Upper lobe of left lung (tissue), 6 donors: Measurements from ENCODE around the gene CHSY3. TPM values are rescaled to one million over a fixed set of nuclear protein-coding genes. Genes with fewer than 3 reads are reported as not detected.
A peak's percentile ranks its signal among the peaks of the same experiment; 100 is the strongest.

Experiments used
- ATAC-seq, 2 donors: fragments of 200-7000 bp; cut with Tn5 transposase; one replicate each; pipeline ENCODE4 v1.9.1; 2022; ENCODE audit warnings: mild to moderate bottlenecking in 2 of 2, moderate library complexity in 2 of 2; ENCODE audit not compliant: low FRiP score in 2 of 2
- DNase-seq, 2 donors: peaks; one replicate each; pipeline ENCODE4 v3.0.0-alpha.2; 2019 to 2020
- H3K27ac ChIP-seq, 4 donors: fragments of 200-600 bp; sonication (generic); one replicate each; pipeline ENCODE4 v1.5.1; 2016 to 2019
- H3K27me3 ChIP-seq, 4 donors: fragments of 200-600 bp; sonication (generic); one replicate each; pipeline ENCODE4 v1.5.1; 2017 to 2019
- H3K36me3 ChIP-seq, 4 donors: fragments of 200-600 bp; sonication (generic); one replicate each; pipeline ENCODE4 v1.5.1; 2016 to 2019
- H3K4me1 ChIP-seq, 4 donors: fragments of 200-600 bp; sonication (generic); one replicate each; pipeline ENCODE4 v1.5.1; 2018 to 2019
- H3K4me3 ChIP-seq, 4 donors: fragments of 200-600 bp; sonication (generic); one replicate each; pipeline ENCODE4 v1.5.1; 2017 to 2019; ENCODE audit warnings: mild to moderate bottlenecking in 2 of 4, moderate library complexity in 1 of 4
- H3K9me3 ChIP-seq, 4 donors: fragments of 200-600 bp; sonication (generic); one replicate each; pipeline ENCODE4 v1.5.1; 2018 to 2019
- EP300 ChIP-seq, 4 donors: sonication (generic); formaldehyde crosslinking; IDR thresholded peaks; one replicate each; pipeline ENCODE4 v1.5.1; 2017; ENCODE audit warnings: antibody characterized with exemption in 4 of 4, control low read depth in 2 of 4
- POLR2A ChIP-seq, 4 donors: fragments of 450-650 bp; IDR thresholded peaks; one replicate each; pipeline ENCODE4 v1.5.1; 2016 to 2017; ENCODE audit warnings: antibody characterized with exemption in 4 of 4, mild to moderate bottlenecking in 2 of 4
- POLR2AphosphoS5 ChIP-seq, 2 donors: sonication (generic); formaldehyde crosslinking; IDR thresholded peaks; one replicate each; pipeline ENCODE4 v1.5.1; 2017; ENCODE audit warnings: antibody characterized with exemption in 2 of 2
- WGBS, 2 donors: methylation state at CpG; one replicate each; pipeline ENCODE4 v1.1.5; 2017 to 2018; 5-methylcytosine and 5-hydroxymethylcytosine counted together
- total RNA-seq, 6 donors: library from RNA; depleted of rRNA in 4 of 6; stranded (reverse); fragments of >200 nt in 4 of 6; gene quantifications; one replicate each; pipeline versions ENCODE4 v1.1.0 to v1.2.1, GENCODE V29; 2016 to 2021
- TF ChIP-seq, protein P1 (sequence below), 6 experiments: fragments of 450-650 bp in 4 of 6; fragments of 200-600 bp in 2 of 6; sonication (generic) in 2 of 6; IDR thresholded peaks; one replicate each; pipeline ENCODE4 v1.5.1; 2016 to 2019; ENCODE audit warnings: antibody characterized with exemption in 6 of 6
- donor health status: DM: no; HTN: no; CAD: no; lungs with moderate emphysema.
- donor health status: DM: no; HTN: yes; CAD: no; lungs with severe emphysema.

CHSY3 gene
- total RNA-seq, 6 donors from 2014 or later: 3.1 to 7.5 (median 6.3) TPM

- TF ChIP-seq, protein P1, sequence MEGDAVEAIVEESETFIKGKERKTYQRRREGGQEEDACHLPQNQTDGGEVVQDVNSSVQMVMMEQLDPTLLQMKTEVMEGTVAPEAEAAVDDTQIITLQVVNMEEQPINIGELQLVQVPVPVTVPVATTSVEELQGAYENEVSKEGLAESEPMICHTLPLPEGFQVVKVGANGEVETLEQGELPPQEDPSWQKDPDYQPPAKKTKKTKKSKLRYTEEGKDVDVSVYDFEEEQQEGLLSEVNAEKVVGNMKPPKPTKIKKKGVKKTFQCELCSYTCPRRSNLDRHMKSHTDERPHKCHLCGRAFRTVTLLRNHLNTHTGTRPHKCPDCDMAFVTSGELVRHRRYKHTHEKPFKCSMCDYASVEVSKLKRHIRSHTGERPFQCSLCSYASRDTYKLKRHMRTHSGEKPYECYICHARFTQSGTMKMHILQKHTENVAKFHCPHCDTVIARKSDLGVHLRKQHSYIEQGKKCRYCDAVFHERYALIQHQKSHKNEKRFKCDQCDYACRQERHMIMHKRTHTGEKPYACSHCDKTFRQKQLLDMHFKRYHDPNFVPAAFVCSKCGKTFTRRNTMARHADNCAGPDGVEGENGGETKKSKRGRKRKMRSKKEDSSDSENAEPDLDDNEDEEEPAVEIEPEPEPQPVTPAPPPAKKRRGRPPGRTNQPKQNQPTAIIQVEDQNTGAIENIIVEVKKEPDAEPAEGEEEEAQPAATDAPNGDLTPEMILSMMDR (IDR thresholded peaks at IDR 0.05): no peak
- no peak for TF ChIP-seq POLR2AphosphoS5 (IDR thresholded peaks at IDR 0.05)
- TF ChIP-seq EP300 (IDR thresholded peaks at IDR 0.05): no peak
- no peak for TF ChIP-seq POLR2A (IDR thresholded peaks at IDR 0.05)
- no peak for ATAC-seq
- Histone ChIP-seq H3K4me1 (peaks cover 0 to 3% (median 0%) of the 10 kb centered on the region in 4 donors), H3K27me3 (no peaks in the 10 kb centered on the region), H3K36me3 (no peaks in the 10 kb centered on the region), H3K9me3 (no peaks in the 10 kb centered on the region), H3K27ac (no peak overlapping the region), H3K4me3 (no peak overlapping the region)
- DNase-seq: no peak
- 91 to 94% methylated on average over 3 of the region's 3 CpGs for WGBS, 2 donors
These were observed 160.2 kb downstream of the CHSY3 start for GRCh38 chr5:130064484-130064883.

DNA sequence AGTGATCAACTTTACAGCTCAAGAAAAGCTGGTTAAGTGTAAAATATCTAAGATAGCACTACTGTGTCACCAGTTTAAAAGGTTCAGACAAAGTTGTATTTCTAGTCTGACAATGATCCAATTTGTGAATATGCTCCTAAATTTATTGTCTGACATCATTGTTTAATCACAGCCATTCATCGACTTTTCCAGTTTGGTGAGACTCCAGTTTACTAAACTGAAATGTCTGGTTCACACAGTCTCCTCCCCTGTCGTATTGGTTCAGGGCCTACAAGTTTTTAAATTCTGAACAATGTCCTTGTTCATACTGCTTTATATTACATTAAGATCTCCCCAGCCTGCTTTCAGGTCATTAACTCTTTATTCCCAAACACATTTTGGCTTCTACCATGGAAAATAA is 161.4 kb downstream of the CHSY3 start:
- Histone ChIP-seq H3K4me1 (peaks cover 0 to 3% (median 0%) of the 10 kb centered on the region in 4 donors), H3K4me3 (no peak overlapping the region), H3K9me3 (no peaks in the 10 kb centered on the region), H3K27me3 (no peaks in the 10 kb centered on the region), H3K36me3 (no peaks in the 10 kb centered on the region), H3K27ac (no peak overlapping the region)
- TF ChIP-seq EP300 (IDR thresholded peaks at IDR 0.05) (no peak), POLR2AphosphoS5 (IDR thresholded peaks at IDR 0.05) (no peak), POLR2A (IDR thresholded peaks at IDR 0.05) (no peak)
- TF ChIP-seq, protein P1 (IDR thresholded peaks at IDR 0.05): no peak
- DNase-seq (no peak), ATAC-seq (peak in 1 of 2 donors; percentile 73)
- WGBS, 2 donors: 77 to 92% methylated on average over 2 of the region's 2 CpGs

DNA sequence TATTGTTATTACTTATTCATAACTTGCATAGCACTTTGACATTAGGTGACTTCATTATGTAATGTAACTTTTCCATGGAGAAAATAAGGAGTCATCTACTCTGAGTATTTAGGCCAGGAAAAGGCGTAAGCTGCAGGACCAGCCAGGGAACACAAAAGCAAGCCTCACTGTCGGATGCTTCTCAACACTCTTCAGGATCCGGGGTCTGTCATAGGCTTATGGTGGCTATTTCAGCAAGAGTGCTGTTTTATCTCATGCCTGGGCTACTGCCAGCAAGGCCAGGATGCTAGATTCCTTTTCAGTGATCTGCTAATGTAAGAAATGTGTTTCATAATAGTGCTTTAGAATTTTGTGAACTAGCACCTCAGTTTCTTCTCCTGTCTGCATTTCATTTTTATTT is 162.4 kb downstream of the CHSY3 start:
- Histone ChIP-seq H3K27ac (no peak overlapping the region), H3K4me1 (peaks cover 0 to 3% (median 0%) of the 10 kb centered on the region in 4 donors), H3K9me3 (no peaks in the 10 kb centered on the region), H3K27me3 (no peaks in the 10 kb centered on the region), H3K4me3 (no peak overlapping the region), H3K36me3 (no peaks in the 10 kb centered on the region)
- no peak for TF ChIP-seq POLR2AphosphoS5 (IDR thresholded peaks at IDR 0.05)
- no peak for DNase-seq
- 76 to 87% methylated on average over 3 of the region's 3 CpGs for WGBS, 2 donors
- ATAC-seq: peak in 1 of 2 donors; percentile 74

DNA sequence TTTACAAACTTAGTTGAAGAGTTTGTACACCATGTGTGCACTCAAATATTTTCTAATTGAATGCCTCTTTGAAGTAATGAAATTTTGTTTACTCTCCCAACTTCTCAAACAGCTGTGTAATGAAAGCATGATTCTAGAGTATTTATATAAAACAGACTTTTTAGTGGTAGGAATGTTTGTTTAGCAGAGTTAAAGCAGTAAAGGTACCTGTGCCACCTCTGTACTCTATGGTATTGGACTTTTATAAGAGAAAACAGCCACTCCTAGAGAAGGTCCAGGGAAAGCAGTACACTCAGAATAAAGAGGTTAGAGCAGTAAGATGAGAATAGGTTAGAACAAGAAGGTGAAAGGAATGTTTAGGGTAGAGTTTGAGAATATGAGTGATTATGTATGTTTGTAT is 163.1 kb downstream of the CHSY3 start:
- Histone ChIP-seq H3K4me3 (no peak overlapping the region), H3K9me3 (no peaks in the 10 kb centered on the region), H3K4me1 (peaks cover 0 to 3% (median 0%) of the 10 kb centered on the region in 4 donors), H3K27ac (no peak overlapping the region), H3K27me3 (no peaks in the 10 kb centered on the region), H3K36me3 (no peaks in the 10 kb centered on the region)
- DNase-seq: no peak
- ATAC-seq: peak; percentile 30 to 43
- TF ChIP-seq POLR2AphosphoS5 (IDR thresholded peaks at IDR 0.05) (no peak), POLR2A (IDR thresholded peaks at IDR 0.05) (no peak), EP300 (IDR thresholded peaks at IDR 0.05) (no peak)
- TF ChIP-seq, protein P1 (IDR thresholded peaks at IDR 0.05): no peak

- H3K4me1 ChIP-seq: peaks cover 0 to 3% (median 0%) of the 10 kb centered on the region in 4 donors
- H3K36me3 ChIP-seq: no peaks in the 10 kb centered on the region
- DNase-seq: no peak
- H3K27me3 ChIP-seq: no peaks in the 10 kb centered on the region
- TF ChIP-seq, protein P1 (IDR thresholded peaks at IDR 0.05): no peak
- no peak for TF ChIP-seq POLR2AphosphoS5 (IDR thresholded peaks at IDR 0.05)
- no peak for TF ChIP-seq EP300 (IDR thresholded peaks at IDR 0.05)
- no peak for TF ChIP-seq POLR2A (IDR thresholded peaks at IDR 0.05)
- H3K9me3 ChIP-seq: no peaks in the 10 kb centered on the region
- WGBS, 2 donors: 81 to 82% methylated on average over 1 of the region's 1 CpG
- H3K4me3 ChIP-seq: no peak overlapping the region
- no peak overlapping the region for H3K27ac ChIP-seq
- no peak for ATAC-seq
These were observed 163.8 kb downstream of the CHSY3 start for GRCh38 chr5:130068101-130068500.
